Heart right ventricle (tissue), 16 donors: ENCODE measurements around the gene IRS2. TPM values are rescaled to one million over a fixed set of nuclear protein-coding genes. Genes with fewer than 3 reads are reported as not detected.
A peak's percentile ranks its signal among the peaks of the same experiment; 100 is the strongest.

Experiments
- ATAC-seq, 8 donors: fragments of 200-7000 bp; cut with Tn5 transposase; one replicate each; pipeline ENCODE4 v1.9.1; 2020; ENCODE audit warnings: mild to moderate bottlenecking in 8 of 8, moderate library complexity in 8 of 8, moderate number of reproducible peaks in 1 of 8
- DNase-seq, 2 donors: peaks; one replicate each; pipeline ENCODE4 v3.0.0-alpha.2; 2020
- H3K27ac ChIP-seq, 10 donors: fragments of 200-600 bp; sonication (generic) in 2 of 10; one replicate each; pipeline versions ENCODE4 v1.5.0 to v1.8.0; 2020 to 2022; ENCODE audit warnings: mild to moderate bottlenecking in 3 of 10
- H3K27me3 ChIP-seq, 7 donors: fragments of 200-600 bp; one replicate each; pipeline ENCODE4 v1.8.0; 2021 to 2022; ENCODE audit warnings: mild to moderate bottlenecking in 2 of 7
- H3K36me3 ChIP-seq, 9 donors: fragments of 200-600 bp; sonication (generic) in 1 of 9; one replicate each; pipeline versions ENCODE4 v1.5.0 to v1.8.0; 2020 to 2022; ENCODE audit warnings: mild to moderate bottlenecking in 2 of 9
- H3K4me1 ChIP-seq, 9 donors: fragments of 200-600 bp; sonication (generic) in 1 of 9; one replicate each; pipeline versions ENCODE4 v1.5.0 to v1.8.0; 2020 to 2022; ENCODE audit warnings: mild to moderate bottlenecking in 4 of 9
- H3K4me3 ChIP-seq, 10 donors: fragments of 200-600 bp; sonication (generic) in 2 of 10; one replicate each; pipeline versions ENCODE4 v1.5.0 to v1.8.0; 2020 to 2022; ENCODE audit warnings: mild to moderate bottlenecking in 7 of 10, moderate library complexity in 2 of 10
- H3K9me3 ChIP-seq, 11 donors: fragments of 200-600 bp in 10 of 11; sonication (generic) in 2 of 11; one replicate each; pipeline versions ENCODE4 v1.5.0 to v1.8.0; 2013 to 2022; ENCODE audit warnings: mild to moderate bottlenecking in 2 of 11, control low read depth in 1 of 11, moderate library complexity in 1 of 11
- WGBS, 2 donors: extraction: QIAGEN DNeasy Blood & Tissue Kit; methylation state at CpG; one replicate each; pipeline ENCODE4 v1.1.7; 2013; ENCODE audit warnings: inconsistent platforms in 1 of 2; 5-methylcytosine and 5-hydroxymethylcytosine counted together
- intact Hi-C, 10 donors: fragments of 100-400 bp; cut with DNase I; formaldehyde crosslinking; loops; one replicate each; pipeline versions ENCODE4 v1.11.1 to v1.14.2; 2022
- polyA plus RNA-seq, 2 donors: library from polyadenylated mRNA; stranded (reverse); fragments of 200-250 nt; gene quantifications; one replicate each; pipeline ENCODE4 v1.2.3, GENCODE V29; 2013
- total RNA-seq, 10 donors: library from RNA; stranded (reverse); fragmentation: NEBNext Ultra II Directional in 3 of 10; extraction: Animal tissue kit (Norgen Biotek cat#: 25700) in 3 of 10; gene quantifications; one replicate each; pipeline versions ENCODE4 v1.2.1 to v1.2.4, GENCODE V29; 2021 to 2023
- TF ChIP-seq, protein P1 (sequence below), 9 donors: fragments of 200-600 bp; sonication (generic) in 2 of 9; IDR thresholded peaks; one replicate each; pipeline versions ENCODE4 v1.5.0 to v1.8.0; 2021 to 2022; ENCODE audit warnings: antibody characterized with exemption in 9 of 9, mild to moderate bottlenecking in 5 of 9, moderate library complexity in 1 of 9
- donor health status: Arrhythmogenic right ventricular cardiomyopathy.
- donor health status: ischemic (EF 13 %, LVEDD 7.1; RV severe dilation, severe dysfunction).
- donor health status: healthy with polysubstance abuse.
- donor health status: DM: no; HTN: yes; CAD: no.
- donor health status: DM: no; HTN: no; CAD: no.
- donor health status: ischemic (EF 25% LVEDD 6.9; RV normal size, moderate dysfunction).
- donor health status: ischemic (EF 25% LVEDD 5.7; RV mildly dilated, moderate dysfunction).
- donor health status: healthy.
- donor health status: DM: yes; HTN: yes; CAD: no.
- donor health status: Ischemic cardiomyopathy.
- donor health status: ischemic (EF 35%, LVEDD 5.7; RV mildly dilated, moderate dysfunction).
- donor health status: nonischemic (EF 11% LVEDD 7.7; RV severe dilation, severe dysfunction).
- donor health status: DM: yes; HTN: yes; CAD: no.
- donor health status: PGD.
- donor health status: ischemic (EF 29% LVEDD 5.4; RV normal size, mild dysfunction).
- donor health status: nonischemic (EF 23%, LVEDD 6.1; RV moderate dilation, normal function).

The IRS2 gene
- total and polyA plus RNA-seq, 12 donors: 4.2 to 49.3 (median 13.7) TPM

DNA sequence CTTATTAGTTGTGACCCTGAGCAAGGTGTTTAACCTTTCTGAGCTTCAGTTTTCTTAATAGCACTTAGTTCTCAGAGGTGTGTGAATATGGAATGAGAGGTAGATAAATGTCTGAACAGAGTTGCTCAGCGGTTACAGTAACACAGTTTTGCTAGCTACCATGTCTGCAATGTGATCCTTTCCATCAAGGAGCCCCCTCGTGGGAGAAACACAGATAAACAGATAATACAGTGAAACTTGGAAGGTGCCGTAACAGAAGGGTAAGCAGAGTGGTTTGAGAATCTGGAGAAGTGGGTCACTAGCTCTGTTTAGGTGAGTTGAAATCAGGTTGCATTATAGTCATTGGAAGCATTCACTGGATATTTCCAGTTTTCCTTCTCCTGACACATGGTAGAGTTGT is 38.9 kb downstream of the IRS2 start:
- no peak for DNase-seq
- intact Hi-C loops: no loop called here
- Histone ChIP-seq H3K9me3 (no peaks in the 10 kb centered on the region), H3K36me3 (peaks cover 0 to 7% (median 0%) of the 10 kb centered on the region in 9 donors), H3K4me3 (no peak overlapping the region), H3K27me3 (peaks cover 0 to 27% (median 7%) of the 10 kb centered on the region in 7 donors), H3K4me1 (peaks cover 0 to 20% (median 15%) of the 10 kb centered on the region in 9 donors), H3K27ac (no peak overlapping the region)
- WGBS, 2 donors: 62 to 73% methylated on average over 3 of the region's 3 CpGs
- TF ChIP-seq, protein P1, sequence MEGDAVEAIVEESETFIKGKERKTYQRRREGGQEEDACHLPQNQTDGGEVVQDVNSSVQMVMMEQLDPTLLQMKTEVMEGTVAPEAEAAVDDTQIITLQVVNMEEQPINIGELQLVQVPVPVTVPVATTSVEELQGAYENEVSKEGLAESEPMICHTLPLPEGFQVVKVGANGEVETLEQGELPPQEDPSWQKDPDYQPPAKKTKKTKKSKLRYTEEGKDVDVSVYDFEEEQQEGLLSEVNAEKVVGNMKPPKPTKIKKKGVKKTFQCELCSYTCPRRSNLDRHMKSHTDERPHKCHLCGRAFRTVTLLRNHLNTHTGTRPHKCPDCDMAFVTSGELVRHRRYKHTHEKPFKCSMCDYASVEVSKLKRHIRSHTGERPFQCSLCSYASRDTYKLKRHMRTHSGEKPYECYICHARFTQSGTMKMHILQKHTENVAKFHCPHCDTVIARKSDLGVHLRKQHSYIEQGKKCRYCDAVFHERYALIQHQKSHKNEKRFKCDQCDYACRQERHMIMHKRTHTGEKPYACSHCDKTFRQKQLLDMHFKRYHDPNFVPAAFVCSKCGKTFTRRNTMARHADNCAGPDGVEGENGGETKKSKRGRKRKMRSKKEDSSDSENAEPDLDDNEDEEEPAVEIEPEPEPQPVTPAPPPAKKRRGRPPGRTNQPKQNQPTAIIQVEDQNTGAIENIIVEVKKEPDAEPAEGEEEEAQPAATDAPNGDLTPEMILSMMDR (IDR thresholded peaks at IDR 0.05): no peak
- no peak for ATAC-seq

DNA sequence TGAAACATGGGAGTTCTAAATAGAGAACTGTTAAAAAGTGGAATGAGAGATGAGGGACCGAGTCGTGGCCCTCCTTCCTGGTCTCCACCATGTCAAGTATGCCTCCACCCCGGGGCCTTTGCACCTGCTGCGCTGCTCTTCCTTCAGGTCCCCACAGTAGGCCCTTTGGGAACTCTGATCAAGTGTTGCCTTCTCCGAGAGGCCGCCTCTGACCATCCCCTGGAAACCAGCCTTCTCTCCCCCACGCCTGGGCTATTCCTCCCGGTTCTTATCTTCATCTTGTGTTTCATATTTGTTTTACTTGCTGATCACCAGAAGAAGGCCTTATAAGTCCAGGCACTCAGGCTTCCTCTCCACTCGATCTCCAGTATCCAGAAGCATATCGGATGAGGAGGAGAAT is 40.0 kb downstream of the IRS2 start:
- no peak overlapping the region for H3K27ac ChIP-seq
- ATAC-seq (no peak), DNase-seq (no peak)
- no peaks in the 10 kb centered on the region for H3K9me3 ChIP-seq
- intact Hi-C loops: no loop called here
- TF ChIP-seq, protein P1 (IDR thresholded peaks at IDR 0.05): no peak
- peaks cover 0 to 27% (median 7%) of the 10 kb centered on the region in 7 donors for H3K27me3 ChIP-seq
- H3K4me1 ChIP-seq: peaks cover 0 to 20% (median 15%) of the 10 kb centered on the region in 9 donors
- no peak overlapping the region for H3K4me3 ChIP-seq
- H3K36me3 ChIP-seq: no peaks in the 10 kb centered on the region
- 90% methylated on average over 10 of the region's 10 CpGs for WGBS, 2 donors

DNA sequence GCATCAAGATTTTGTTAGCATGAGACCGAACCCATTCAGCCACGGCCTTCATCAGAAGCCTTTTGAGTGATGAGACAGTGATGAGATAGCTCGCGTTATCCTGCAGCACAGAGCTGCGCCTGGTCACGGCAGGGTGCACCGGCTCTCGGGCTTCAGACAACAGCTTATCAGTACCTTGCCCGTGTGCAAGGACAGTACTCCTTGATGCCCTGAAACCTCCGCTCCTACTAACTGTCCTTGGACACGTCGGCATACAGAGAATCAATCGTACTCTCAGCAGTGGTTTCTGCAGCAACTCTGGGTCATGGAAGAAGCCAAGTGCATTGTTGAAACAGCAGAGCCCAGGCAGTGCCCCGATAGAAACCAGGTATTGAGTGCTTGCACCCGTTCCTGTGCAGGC is 40.7 kb downstream of the IRS2 start:
- intact Hi-C loops: no loop called here
- no peak overlapping the region for H3K4me3 ChIP-seq
- TF ChIP-seq, protein P1 (IDR thresholded peaks at IDR 0.05): no peak
- 56 to 57% methylated on average over 15 of the region's 15 CpGs for WGBS, 2 donors
- peaks cover 0 to 27% (median 7%) of the 10 kb centered on the region in 7 donors for H3K27me3 ChIP-seq
- no peak overlapping the region for H3K27ac ChIP-seq
- peaks cover 0 to 19% (median 15%) of the 10 kb centered on the region in 9 donors for H3K4me1 ChIP-seq
- H3K9me3 ChIP-seq: no peaks in the 10 kb centered on the region
- ATAC-seq (no peak), DNase-seq (no peak)
- H3K36me3 ChIP-seq: no peaks in the 10 kb centered on the region

DNA sequence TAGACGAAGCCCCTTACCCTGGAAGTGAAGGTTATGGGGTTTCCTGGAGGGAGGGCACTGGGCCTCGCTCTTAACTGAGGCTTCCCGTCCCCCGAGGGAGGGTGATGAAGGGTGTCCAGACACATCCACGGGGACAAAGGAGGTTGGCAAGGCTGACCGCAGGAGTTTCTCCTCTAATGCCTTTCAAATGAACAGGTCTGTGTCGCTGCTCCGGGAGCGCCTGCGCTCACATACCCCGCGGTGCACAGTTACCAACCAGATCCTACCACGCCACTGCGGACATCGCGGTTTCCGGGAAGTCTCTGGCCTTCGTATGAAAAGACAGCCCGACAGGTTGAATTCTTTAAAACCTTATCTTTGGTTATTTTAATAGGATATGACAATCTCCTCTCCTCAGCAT is 41.3 kb downstream of the IRS2 start:
- peaks cover 0 to 27% (median 7%) of the 10 kb centered on the region in 7 donors for H3K27me3 ChIP-seq
- no peaks in the 10 kb centered on the region for H3K36me3 ChIP-seq
- no peak overlapping the region for H3K4me3 ChIP-seq
- H3K9me3 ChIP-seq: no peaks in the 10 kb centered on the region
- DNase-seq: no peak
- intact Hi-C loops: no loop called here
- TF ChIP-seq, protein P1 (IDR thresholded peaks at IDR 0.05): no peak
- no peak overlapping the region for H3K27ac ChIP-seq
- ATAC-seq: peak in 1 of 8 donors; percentile 5
- 82 to 84% methylated on average over 19 of the region's 19 CpGs for WGBS, 2 donors
- peaks cover 0 to 19% (median 15%) of the 10 kb centered on the region in 9 donors for H3K4me1 ChIP-seq
